RCC 7860 (cell line): ENCODE results near the gene TXNRD2.

ENCODE experiments used
- DNase-seq: peaks from one replicate; pipeline ENCODE4 v3.0.0-alpha.2; 2015; ENCODE audit warnings: low spot score
- FAIRE-seq: peaks from 2 replicates; lab custom pipeline; 2012; peaks lifted over from hg19 to GRCh38; lab: Jason Lieb, UNC

Gene TXNRD2

GRCh38 chr22:19905347-19906276 is 36.0 kb downstream of the TXNRD2 start:
- FAIRE-seq = no peak
- DNase-seq = no peak

DNA sequence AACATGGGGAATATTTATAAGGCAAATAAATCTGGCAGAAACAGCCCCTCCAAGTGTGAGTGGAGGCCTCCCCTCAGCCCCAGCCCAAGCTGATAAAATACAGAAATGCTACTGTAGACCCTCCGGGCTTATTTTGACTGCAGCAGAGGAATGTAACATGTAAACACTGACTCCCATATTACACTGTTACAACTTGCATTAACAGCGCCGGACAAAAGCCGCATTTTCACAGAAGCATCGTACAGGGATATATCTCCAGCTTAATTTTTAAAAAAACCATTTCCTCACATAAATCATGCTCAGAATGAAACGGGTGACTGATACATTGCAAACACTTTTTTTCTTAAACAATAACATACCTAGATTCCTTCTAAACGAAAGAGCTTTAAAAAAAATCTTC is 36.7 kb downstream of the TXNRD2 start:
- DNase-seq (no peak), FAIRE-seq (no peak)

GRCh38 chr22:19904174-19904856 is 37.3 kb downstream of the TXNRD2 start:
- FAIRE-seq (no peak), DNase-seq (no peak)

GRCh38 chr22:19903513-19903912 is 38.1 kb downstream of the TXNRD2 start:
- no peak for FAIRE-seq
- no peak for DNase-seq

DNA sequence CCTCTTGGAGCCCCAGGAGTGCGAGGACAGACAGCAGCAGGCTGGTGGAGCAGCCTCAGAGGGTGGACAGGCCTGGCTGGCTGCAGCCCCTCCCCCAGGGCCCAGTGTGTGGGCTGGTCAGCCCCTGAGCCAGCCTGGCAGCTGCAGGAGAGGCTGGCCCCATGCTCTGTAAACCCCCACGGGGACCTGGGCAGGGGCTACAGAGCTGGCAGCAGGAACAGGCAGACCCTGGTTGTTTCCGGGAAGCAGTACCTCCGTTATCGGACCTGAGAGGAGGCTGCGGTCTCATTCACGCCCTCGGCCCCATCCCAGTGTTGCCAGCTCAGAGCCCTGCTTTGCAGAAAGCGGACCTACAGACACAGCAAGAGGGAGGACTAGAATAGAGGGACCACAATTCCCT is 38.6 kb downstream of the TXNRD2 start:
- FAIRE-seq (no peak), DNase-seq (no peak)

DNA sequence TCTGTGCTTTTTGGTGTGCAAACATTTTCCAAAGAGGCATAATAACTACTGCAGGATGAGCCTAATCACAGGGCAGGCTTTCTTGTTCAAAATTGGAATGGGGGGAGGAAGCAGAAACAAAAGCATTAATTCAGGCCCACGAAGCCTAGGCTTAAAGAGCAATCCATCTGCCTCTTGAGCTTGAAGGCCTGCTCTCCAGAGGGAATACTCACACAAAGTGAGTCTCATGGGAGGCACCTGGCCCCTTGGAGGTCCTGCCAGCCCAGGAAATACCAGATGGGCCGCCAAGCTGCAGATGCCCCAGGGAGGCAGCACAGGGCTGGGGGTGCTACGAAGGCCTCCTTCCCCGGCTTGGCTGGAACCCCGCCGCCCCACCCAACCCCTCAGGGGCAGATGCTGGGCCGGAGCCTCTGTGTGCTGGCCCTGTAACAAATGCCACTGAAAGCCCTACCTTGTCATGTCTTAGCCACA is 39.3 kb downstream of the TXNRD2 start:
- no peak for FAIRE-seq
- no peak for DNase-seq

DNA sequence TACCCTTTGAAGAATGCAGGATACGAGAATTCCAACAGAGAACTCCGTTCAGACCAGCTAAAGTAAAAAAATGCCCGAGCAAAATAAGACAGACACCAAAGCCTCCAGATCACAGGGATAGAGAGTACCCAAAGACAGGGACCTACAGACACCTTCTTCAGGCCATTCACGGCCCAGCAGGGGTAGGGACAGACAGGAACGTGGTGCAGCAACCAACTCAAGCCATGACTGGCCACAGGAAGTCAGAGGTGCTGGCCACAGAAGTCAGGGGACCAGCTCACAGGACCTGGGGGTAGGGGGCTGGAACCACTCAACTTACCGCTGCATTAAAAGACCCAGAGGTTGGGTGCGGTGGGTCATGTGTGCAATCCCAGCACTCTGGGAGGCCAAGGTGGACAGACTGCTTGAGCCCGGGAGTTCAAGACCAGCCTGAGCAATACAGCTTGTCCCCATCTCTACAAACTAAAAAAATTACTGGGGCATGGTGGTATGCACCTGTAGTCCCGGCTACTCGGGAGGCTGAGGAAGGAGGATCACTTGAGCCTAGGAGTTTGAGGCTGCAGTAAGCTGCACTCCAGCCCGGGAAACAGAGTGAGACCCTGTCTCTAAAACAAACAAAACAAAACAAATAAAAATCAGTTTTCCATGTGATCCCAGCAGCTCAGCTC is 39.9 kb downstream of the TXNRD2 start:
- DNase-seq (no peak), FAIRE-seq (no peak)

- no peak for FAIRE-seq
- DNase-seq = no peak
Observed at GRCh38 chr22:19900707-19901436, 40.7 kb downstream of the TXNRD2 start.

GRCh38 chr22:19898831-19899567 is 42.6 kb downstream of the TXNRD2 start:
- FAIRE-seq = no peak

GRCh38 chr22:19898145-19898544 is 43.5 kb downstream of the TXNRD2 start:
- FAIRE-seq = no peak
- DNase-seq = no peak

More at GRCh38 chr22:19898831-19899567, 42.6 kb downstream of the TXNRD2 start:
- DNase-seq = no peak

GRCh38 chr22:19897726-19898125 is 43.9 kb downstream of the TXNRD2 start:
- no peak for FAIRE-seq
- no peak for DNase-seq

DNA sequence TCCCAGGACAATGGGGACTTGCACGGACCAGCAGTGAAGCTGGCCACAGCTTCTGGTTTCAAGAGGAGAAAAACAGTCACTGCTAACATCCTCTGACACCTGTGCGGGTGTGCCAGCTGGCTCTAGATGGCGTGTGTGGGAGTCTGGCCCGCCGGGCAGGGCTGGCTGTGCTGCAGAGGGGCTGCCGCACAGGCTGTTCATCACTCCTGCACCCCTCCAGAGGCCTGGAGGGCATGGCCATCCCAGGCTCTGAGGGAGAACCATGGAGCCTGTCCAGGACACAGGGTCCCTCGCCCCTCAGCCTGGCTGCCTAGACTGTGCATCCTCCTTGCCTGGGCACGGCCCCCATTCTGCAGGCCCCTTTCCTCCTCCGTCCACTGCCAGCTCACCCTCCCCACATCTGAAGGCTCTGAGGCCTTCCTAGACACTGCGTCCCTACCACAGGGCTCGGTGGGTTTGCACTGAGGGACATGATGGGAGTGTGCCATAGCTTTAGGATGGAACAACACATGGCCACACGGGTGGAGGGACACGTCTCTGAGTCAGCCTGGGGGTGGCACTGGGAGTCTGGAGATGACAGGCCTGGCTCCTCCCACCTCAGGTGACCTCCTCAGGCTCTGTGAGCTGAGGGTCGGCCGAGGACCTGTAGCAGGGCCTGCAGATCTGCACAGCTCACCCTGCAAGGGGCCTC is 44.8 kb downstream of the TXNRD2 start:
- no peak for DNase-seq
- FAIRE-seq = no peak

DNA sequence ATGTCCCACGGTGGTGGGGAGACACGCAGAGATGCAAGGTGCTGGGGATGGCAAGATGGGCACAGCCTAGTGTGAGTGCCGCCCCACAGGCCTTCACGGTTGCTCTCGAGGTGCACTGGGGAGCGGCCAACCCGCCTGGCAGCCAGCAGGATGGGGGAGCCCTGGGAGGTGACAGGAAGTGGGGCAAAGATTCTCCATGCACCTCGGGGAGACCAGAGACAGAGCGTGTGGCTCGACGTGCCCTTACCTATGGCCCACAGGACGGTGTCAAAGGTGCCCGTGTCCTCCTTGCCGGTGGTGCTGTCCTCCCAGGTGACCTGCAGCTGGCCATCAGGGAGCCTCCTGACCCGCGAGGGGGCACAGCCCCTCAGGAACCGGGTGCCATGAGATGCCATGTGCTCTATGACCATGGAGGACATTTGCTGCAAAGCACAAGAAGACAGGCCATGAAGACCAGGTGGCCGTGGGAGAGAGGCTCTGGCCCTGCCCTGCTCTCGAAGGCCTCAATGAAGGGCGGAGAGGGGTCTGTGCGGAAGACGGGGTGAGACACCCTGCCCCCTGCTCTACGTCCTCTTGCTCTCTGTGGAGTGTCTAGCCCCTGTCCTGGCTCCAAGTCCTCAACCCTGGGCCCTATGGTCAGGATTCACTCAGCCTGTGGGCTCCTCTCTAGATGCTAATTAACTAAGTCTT is 46.3 kb downstream of the TXNRD2 start:
- FAIRE-seq (no peak), DNase-seq (no peak)

- FAIRE-seq = no peak
- no peak for DNase-seq
Observed at GRCh38 chr22:19893363-19893762, 48.3 kb downstream of the TXNRD2 start.

DNA sequence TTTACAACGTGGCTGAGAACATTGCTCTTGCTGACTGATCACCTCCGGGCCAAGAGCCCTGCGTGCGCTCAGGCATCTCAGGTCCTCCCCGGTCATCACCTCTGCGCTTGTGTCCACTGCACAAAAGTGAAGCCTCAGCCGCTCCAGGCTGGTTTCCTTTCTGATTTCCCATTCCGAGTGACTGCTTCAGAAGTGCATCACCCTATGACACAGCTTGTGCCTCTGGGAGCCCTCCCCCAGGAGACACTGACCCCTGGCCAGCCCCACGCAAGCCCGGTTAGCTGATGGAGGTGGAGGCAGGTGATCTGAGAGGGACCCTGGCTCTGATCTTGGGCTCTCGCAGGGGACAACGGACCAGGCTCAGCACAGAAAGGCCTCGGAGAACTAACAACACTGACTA is 48.7 kb downstream of the TXNRD2 start:
- FAIRE-seq (no peak), DNase-seq (peak; percentile 73)

DNA sequence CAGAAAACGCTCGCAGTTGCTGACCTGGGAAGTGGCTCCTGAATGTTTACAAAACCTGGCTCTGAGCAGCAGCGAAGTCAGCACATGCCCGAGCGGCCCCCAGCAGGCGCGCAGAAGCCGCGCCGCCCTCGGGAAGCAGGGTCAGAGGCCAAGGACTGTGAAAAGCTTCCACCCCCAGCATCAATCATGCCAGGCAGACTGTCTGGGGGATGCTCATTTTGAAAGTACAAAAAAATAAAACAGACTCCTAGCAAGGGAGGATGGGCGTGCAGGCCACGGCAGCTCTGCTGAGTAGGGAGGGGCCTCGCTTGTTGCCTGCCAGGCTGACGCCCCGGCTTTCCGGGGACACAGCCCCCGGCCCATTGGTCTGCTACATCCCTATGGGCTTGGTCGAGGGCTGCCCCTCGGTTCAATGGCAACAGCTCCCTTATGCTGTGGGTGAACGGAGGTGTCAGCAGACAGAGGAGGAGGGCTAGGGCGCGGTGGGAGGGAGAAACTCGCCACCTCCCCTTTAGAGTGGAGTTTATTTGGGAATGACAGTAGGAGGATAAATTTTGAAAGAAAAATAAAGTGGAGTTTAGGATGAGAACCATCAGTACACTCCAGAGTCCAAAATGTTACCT is 49.2 kb downstream of the TXNRD2 start:
- DNase-seq (no peak), FAIRE-seq (no peak)

DNA sequence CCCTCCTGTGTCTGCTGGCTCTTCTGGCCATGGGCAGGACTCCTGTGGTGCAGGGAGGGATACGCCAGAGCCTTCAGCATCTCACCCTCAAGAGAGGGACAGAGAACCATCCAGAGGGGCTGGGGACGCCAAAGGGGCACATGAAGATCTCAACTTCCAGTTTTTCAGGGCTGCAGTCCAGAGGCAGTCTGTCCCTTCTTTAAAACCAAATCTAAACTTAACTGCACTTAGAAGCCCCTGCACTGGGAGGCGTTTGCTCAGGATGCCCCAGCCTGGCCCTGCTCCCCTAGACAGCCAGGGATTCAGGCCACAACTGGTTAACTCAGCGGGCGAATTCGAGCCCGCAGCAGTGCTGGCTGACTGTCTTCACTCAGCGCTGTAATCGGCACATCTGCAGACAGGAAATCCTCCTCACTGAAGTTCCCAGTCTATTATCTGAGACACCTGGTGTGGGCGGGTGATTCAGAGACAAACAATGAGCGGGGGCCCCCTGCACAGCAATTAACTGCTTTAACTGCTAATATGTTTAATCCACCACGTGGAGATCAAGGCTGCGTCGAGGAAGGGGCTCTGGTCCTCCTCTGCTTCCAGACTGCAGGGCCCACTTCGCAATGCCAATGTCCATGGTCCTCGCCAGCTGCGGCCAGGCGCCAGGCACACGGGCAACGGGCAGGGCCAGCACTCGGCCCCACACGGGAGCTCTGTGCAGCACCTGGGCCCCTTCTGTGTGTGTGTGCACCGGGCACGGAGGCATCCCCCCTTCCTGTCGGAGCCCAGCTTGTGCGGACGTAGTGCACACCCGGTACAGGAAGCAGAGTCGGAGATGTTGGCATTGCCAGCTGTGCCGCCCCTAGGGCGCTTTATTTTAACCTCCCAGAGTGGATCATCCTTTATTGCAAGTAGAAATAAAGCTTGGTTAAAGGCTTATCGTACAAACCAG is 50.0 kb downstream of the TXNRD2 start:
- peak; percentile 77 for DNase-seq
- FAIRE-seq = peak; percentile 61
